ENCODE results near the gene EID2. TPM values are rescaled to one million over a fixed set of nuclear protein-coding genes. Genes with fewer than 3 reads are reported as not detected.

Gene EID2
- total and polyA plus RNA-seq, 2 of the 8 experiments (the other 6 are each of a cell fraction or from before 2014, with no cell fraction given), result 7.8 to 29.6 TPM

DNA sequence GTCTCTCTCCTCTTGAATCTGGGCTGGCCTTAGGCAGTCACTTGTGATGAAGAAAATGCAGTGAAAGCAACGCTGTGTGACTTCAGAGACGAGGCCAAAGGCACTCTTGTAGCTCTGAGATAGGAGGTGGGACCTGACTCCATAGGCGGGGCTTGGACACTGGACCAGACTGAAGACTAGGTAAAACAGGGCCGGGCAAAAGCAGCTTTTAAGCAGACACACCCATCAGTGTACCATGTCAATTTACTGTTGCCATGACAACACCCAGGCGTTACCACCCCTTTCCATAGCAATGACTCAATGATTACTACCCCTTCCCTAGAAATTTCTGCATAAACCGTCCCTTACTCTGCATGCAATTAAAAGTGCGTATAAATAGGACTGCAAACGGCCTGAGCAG lies 6.6 kb upstream of the EID2 start:
- H3K4me3 ChIP-seq (ENCODE audit: extremely low read depth in 1 of 4, insufficient read depth in 2 of 4, low read depth in 3 of 4, low read length in 4 of 4), result no peak overlapping the region
- H2BK5ac ChIP-seq (ENCODE audit: low read depth, low read length), result no peak overlapping the region
- H4K5ac ChIP-seq (ENCODE audit: insufficient read length, low read depth, low read length), result no peak overlapping the region
- H4K91ac ChIP-seq (replicated peaks; ENCODE audit: insufficient read length, low read length), result no peak overlapping the region
- H4K8ac ChIP-seq (ENCODE audit: extremely low read depth, insufficient read depth, low read length), result no peak overlapping the region
- no peak for TF ChIP-seq JUN (IDR thresholded peaks at IDR 0.05; ENCODE audit: low read depth, low read length)
- ChIA-PET POLR2A (ENCODE audit: partially characterized antibody) (interaction anchor here (0.5 to 1.7 kb wide), 3 partner anchors 14 to 239 kb away, joined by 3 to 5 read pairs (median 3); partner anchors contain the start of genes EID2B and RPS16), CTCF (ENCODE audit: partially characterized antibody) (interaction anchor here (0.6 to 3.0 kb wide), 11 partner anchors 27 to 456 kb away, joined by 3 to 9 read pairs (median 4); partner anchors contain the start of gene DLL3)
- H4K20me1 ChIP-seq (replicated peaks in 1 of 2; ENCODE audit: control insufficient read depth in 1 of 2, insufficient read depth in 2 of 2, low read length in 2 of 2), result no peaks in the 10 kb centered on the region
- no peak for DNase-seq (ENCODE audit: low read depth in 1 of 2, low spot score in 2 of 2)
- H3K27me3 ChIP-seq (replicated peaks in 1 of 4; ENCODE audit: control insufficient read depth in 3 of 4, extremely low read depth in 1 of 4, insufficient read depth in 3 of 4, low read length in 3 of 4), result no peaks in the 10 kb centered on the region
- H2BK120ac ChIP-seq (replicated peaks; ENCODE audit: low read depth, low read length), result no peak overlapping the region
- no peaks in the 10 kb centered on the region for H3K79me1 ChIP-seq (ENCODE audit: low read depth, low read length)
- H3K18ac ChIP-seq (ENCODE audit: extremely low read depth, low read length), result no peak overlapping the region
- H3K23me2 ChIP-seq (ENCODE audit: low read depth, low read length), result no peaks in the 10 kb centered on the region
- H3K23ac ChIP-seq (ENCODE audit: insufficient read length), result no peak overlapping the region
- no peak overlapping the region for H3K9ac ChIP-seq (replicated peaks in 1 of 4; ENCODE audit: extremely low read depth in 1 of 4, low read depth in 3 of 4, low read length in 3 of 4)
- no peak overlapping the region for H3K14ac ChIP-seq (ENCODE audit: insufficient read length)
- peaks cover 0 to 4% (median under 1%) of the 10 kb centered on the region in 4 experiments; a peak in 3 of 7 replicates for H3K4me1 ChIP-seq (replicated peaks in 1 of 4; ENCODE audit: control insufficient read depth in 3 of 4, insufficient read depth in 4 of 4, low read length in 3 of 4)
- no peak overlapping the region for H3K56ac ChIP-seq (replicated peaks; ENCODE audit: insufficient read length, low read depth, low read length)
- H3K4me2 ChIP-seq (ENCODE audit: insufficient read depth in 1 of 2, low read depth in 2 of 2, low read length in 2 of 2), result no peak overlapping the region
- H2AK5ac ChIP-seq (ENCODE audit: low read depth, low read length), result no peak overlapping the region
- H3K79me2 ChIP-seq (ENCODE audit: control insufficient read depth in 1 of 2, insufficient read depth in 2 of 2, low read length in 2 of 2), result no peaks in the 10 kb centered on the region
- H2BK20ac ChIP-seq (ENCODE audit: low read length), result no peak overlapping the region
- no peak overlapping the region for H2AFZ ChIP-seq (ENCODE audit: low read length)
- FAIRE-seq, result no peak
- H3K9me3 ChIP-seq (ENCODE audit: insufficient read depth in 2 of 2, low read depth in 1 of 2, low read length in 1 of 2), result no peaks in the 10 kb centered on the region
- H3K27ac ChIP-seq (ENCODE audit: low read depth, low read length), result no peak overlapping the region
- peak overlapping the region; percentile 50; the same call in 1 of the 2 replicates for H2BK12ac ChIP-seq (ENCODE audit: low read depth, low read length)
- no peak overlapping the region for H3K4ac ChIP-seq (replicated peaks; ENCODE audit: insufficient read length, low read depth, low read length)
- WGBS, 2 experiments (ENCODE audit: extremely low coverage in 1 of 2, insufficient coverage in 1 of 2, insufficient read length in 1 of 2, insufficient replicate concordance in 2 of 2, low coverage in 1 of 2, low lambda C conversion rate in 2 of 2, missing lambda C conversion rate in 1 of 2), result 77% methylated on average over 8 of the region's 8 CpGs; no CpG with 5 or more reads in 1 of the 2 experiments
- H2BK15ac ChIP-seq (ENCODE audit: low read length), result peak overlapping the region; percentile 25; the same call in 1 of the 2 replicates
- no peaks in the 10 kb centered on the region for H3K36me3 ChIP-seq (ENCODE audit: control insufficient read depth in 2 of 4, insufficient read depth in 4 of 4, low read length in 3 of 4)
